ENCODE results near the gene MAPK8. TPM values are rescaled to one million over a fixed set of nuclear protein-coding genes. Genes with fewer than 3 reads are reported as not detected.

The MAPK8 gene
- total RNA-seq, 2 experiments from 2014 or later = 30.5 to 32.3 TPM

GRCh38 chr10:48300556-48300955 is 5.9 kb upstream of the MAPK8 start:
- no peaks in the 10 kb centered on the region for H3K9me3 Mint-ChIP-seq
- no peaks in the 10 kb centered on the region for H3K4me1 Mint-ChIP-seq
- ChIA-PET CTCF (interaction anchor here (1.0 kb wide), 1 partner anchor 356 kb away, joined by 4 read pairs; no protein-coding TSS in a partner anchor), POLR2A (no interaction called here)
- no peak overlapping the region for H3K4me3 Mint-ChIP-seq
- no peaks in the 10 kb centered on the region for H3K36me3 Mint-ChIP-seq (ENCODE audit: low read depth)
- H3K27ac Mint-ChIP-seq = no peak overlapping the region
- no peak for DNase-seq
- H3K27me3 Mint-ChIP-seq = peaks cover 4% of the 10 kb centered on the region

- Mint-ChIP-seq H3K27ac (no peak overlapping the region), H3K4me1 (peaks cover 11% of the 10 kb centered on the region), H3K36me3 (ENCODE audit: low read depth) (no peaks in the 10 kb centered on the region), H3K27me3 (peaks cover 4% of the 10 kb centered on the region), H3K4me3 (no peak overlapping the region), H3K9me3 (no peaks in the 10 kb centered on the region)
- ChIA-PET CTCF (interaction anchor here (0.6 kb wide), 1 partner anchor 1761 kb away, joined by 3 read pairs; no protein-coding TSS in a partner anchor), POLR2A (no interaction called here)
- DNase-seq = no peak
Measured at GRCh38 chr10:48302515-48303476, 3.7 kb upstream of the MAPK8 start.

- H3K9me3 Mint-ChIP-seq = no peaks in the 10 kb centered on the region
- peak overlapping the region; percentile 65 for H3K4me3 Mint-ChIP-seq
- peak overlapping the region; percentile 81 for H3K27ac Mint-ChIP-seq
- DNase-seq = no peak
- no peaks in the 10 kb centered on the region for H3K27me3 Mint-ChIP-seq
- no peaks in the 10 kb centered on the region for H3K36me3 Mint-ChIP-seq (ENCODE audit: low read depth)
- POLR2A ChIA-PET = no interaction called here
- peaks cover 27% of the 10 kb centered on the region for H3K4me1 Mint-ChIP-seq
- CTCF ChIA-PET = no interaction called here
Measured at GRCh38 chr10:48305905-48306264, 592 bp upstream of the MAPK8 start.

GRCh38 chr10:48306870-48307710 is 613 bp downstream of the MAPK8 start:
- H3K4me1 Mint-ChIP-seq = peaks cover 30% of the 10 kb centered on the region
- DNase-seq = peak; percentile 71
- H3K27me3 Mint-ChIP-seq = no peaks in the 10 kb centered on the region
- H3K9me3 Mint-ChIP-seq = no peaks in the 10 kb centered on the region
- no peaks in the 10 kb centered on the region for H3K36me3 Mint-ChIP-seq (ENCODE audit: low read depth)
- H3K4me3 Mint-ChIP-seq = peak overlapping the region; percentile 80
- peak overlapping the region; percentile 88 for H3K27ac Mint-ChIP-seq
- ChIA-PET CTCF (interaction anchor here (1.2 kb wide), 1 partner anchor 13 kb away, joined by 3 read pairs; no protein-coding TSS in a partner anchor), POLR2A (no interaction called here)

- no peak for DNase-seq
- ChIA-PET CTCF (interaction anchor here (0.9 to 1.2 kb wide), 2 partner anchors 9 to 12 kb away, joined by 3 read pairs; no protein-coding TSS in a partner anchor), POLR2A (no interaction called here)
- peak overlapping the region; percentile 88 for H3K27ac Mint-ChIP-seq
- H3K27me3 Mint-ChIP-seq = no peaks in the 10 kb centered on the region
- H3K9me3 Mint-ChIP-seq = no peaks in the 10 kb centered on the region
- peaks cover 34% of the 10 kb centered on the region for H3K4me1 Mint-ChIP-seq
- peak overlapping the region; percentile 80 for H3K4me3 Mint-ChIP-seq
- H3K36me3 Mint-ChIP-seq (ENCODE audit: low read depth) = no peaks in the 10 kb centered on the region
Measured at GRCh38 chr10:48307711-48308018, 1.2 kb downstream of the MAPK8 start.

GRCh38 chr10:48309711-48310226 is 3.3 kb downstream of the MAPK8 start:
- H3K4me3 Mint-ChIP-seq = no peak overlapping the region
- peaks cover 34% of the 10 kb centered on the region for H3K4me1 Mint-ChIP-seq
- H3K9me3 Mint-ChIP-seq = no peaks in the 10 kb centered on the region
- DNase-seq = no peak
- H3K36me3 Mint-ChIP-seq (ENCODE audit: low read depth) = no peaks in the 10 kb centered on the region
- ChIA-PET POLR2A (interaction anchor here (0.6 kb wide), 1 partner anchor 30 kb away, joined by 3 read pairs; no protein-coding TSS in a partner anchor), CTCF (no interaction called here)
- no peaks in the 10 kb centered on the region for H3K27me3 Mint-ChIP-seq
- H3K27ac Mint-ChIP-seq = no peak overlapping the region

GRCh38 chr10:48314107-48314506 is 7.6 kb downstream of the MAPK8 start:
- ChIA-PET POLR2A (no interaction called here), CTCF (interaction anchor here (1.0 to 1.8 kb wide), 2 partner anchors 14 to 49 kb away, joined by 3 to 4 read pairs; no protein-coding TSS in a partner anchor)
- Mint-ChIP-seq H3K9me3 (no peaks in the 10 kb centered on the region), H3K27ac (no peak overlapping the region), H3K4me3 (no peak overlapping the region), H3K4me1 (peaks cover 15% of the 10 kb centered on the region), H3K36me3 (ENCODE audit: low read depth) (no peaks in the 10 kb centered on the region), H3K27me3 (no peaks in the 10 kb centered on the region)
- no peak for DNase-seq

GRCh38 chr10:48316236-48316635 is 9.8 kb downstream of the MAPK8 start:
- no peak overlapping the region for H3K27ac Mint-ChIP-seq
- no peaks in the 10 kb centered on the region for H3K27me3 Mint-ChIP-seq
- CTCF ChIA-PET = interaction anchor here (1.1 to 1.6 kb wide), 2 partner anchors 8 to 47 kb away, joined by 3 to 5 read pairs; no protein-coding TSS in a partner anchor
- no peak overlapping the region for H3K4me3 Mint-ChIP-seq
- H3K36me3 Mint-ChIP-seq (ENCODE audit: low read depth) = no peaks in the 10 kb centered on the region
- DNase-seq = no peak
- H3K4me1 Mint-ChIP-seq = peaks cover 7% of the 10 kb centered on the region
- no peaks in the 10 kb centered on the region for H3K9me3 Mint-ChIP-seq
- POLR2A ChIA-PET = no interaction called here

- DNase-seq = no peak
- Mint-ChIP-seq H3K9me3 (no peaks in the 10 kb centered on the region), H3K36me3 (ENCODE audit: low read depth) (no peaks in the 10 kb centered on the region), H3K27me3 (no peaks in the 10 kb centered on the region), H3K27ac (no peak overlapping the region), H3K4me3 (no peak overlapping the region), H3K4me1 (peaks cover under 1% of the 10 kb centered on the region)
- ChIA-PET POLR2A (no interaction called here), CTCF (interaction anchor here (1.1 to 1.6 kb wide), 2 partner anchors 9 to 46 kb away, joined by 3 to 5 read pairs; no protein-coding TSS in a partner anchor)
Measured at GRCh38 chr10:48317321-48317990, 11.0 kb downstream of the MAPK8 start.

GRCh38 chr10:48322017-48322416 is 15.5 kb downstream of the MAPK8 start:
- H3K27ac Mint-ChIP-seq = no peak overlapping the region
- H3K4me1 Mint-ChIP-seq = no peaks in the 10 kb centered on the region
- CTCF ChIA-PET = no interaction called here
- H3K36me3 Mint-ChIP-seq (ENCODE audit: low read depth) = peaks cover 5% of the 10 kb centered on the region
- POLR2A ChIA-PET = no interaction called here
- H3K9me3 Mint-ChIP-seq = peaks cover 1% of the 10 kb centered on the region
- H3K4me3 Mint-ChIP-seq = no peak overlapping the region
- DNase-seq = no peak
- no peaks in the 10 kb centered on the region for H3K27me3 Mint-ChIP-seq

- Mint-ChIP-seq H3K9me3 (peaks cover 2% of the 10 kb centered on the region), H3K4me1 (peaks cover 2% of the 10 kb centered on the region), H3K27me3 (no peaks in the 10 kb centered on the region), H3K27ac (no peak overlapping the region), H3K4me3 (no peak overlapping the region), H3K36me3 (ENCODE audit: low read depth) (peaks cover 11% of the 10 kb centered on the region)
- ChIA-PET CTCF (no interaction called here), POLR2A (no interaction called here)
- DNase-seq = no peak
Measured at GRCh38 chr10:48324580-48324979, 18.1 kb downstream of the MAPK8 start.

- POLR2A ChIA-PET = no interaction called here
- no peak for DNase-seq
- Mint-ChIP-seq H3K9me3 (peaks cover 17% of the 10 kb centered on the region), H3K4me1 (peaks cover 9% of the 10 kb centered on the region), H3K27me3 (no peaks in the 10 kb centered on the region), H3K4me3 (no peak overlapping the region), H3K27ac (no peak overlapping the region), H3K36me3 (ENCODE audit: low read depth) (peaks cover 26% of the 10 kb centered on the region)
- CTCF ChIA-PET = no interaction called here
Measured at GRCh38 chr10:48330269-48330668, 23.8 kb downstream of the MAPK8 start.

All from activated CD4-positive, alpha-beta T cell treated with anti-CD3 and anti-CD28 coated beads, Interleukin-2, amount 10 ng/mL, durations not matched to agents 7 days and 5 days (primary cell).